HUDEP-2 (cell line): ENCODE data around the gene PHC2.

Experiments used
- DNase-seq, 76 experiments: peaks; one replicate each; lab custom pipeline; 2025; ENCODE audit not compliant: unreplicated experiment in 76 of 76; lab: John Stamatoyannopoulos, UW

The PHC2 gene

DNA sequence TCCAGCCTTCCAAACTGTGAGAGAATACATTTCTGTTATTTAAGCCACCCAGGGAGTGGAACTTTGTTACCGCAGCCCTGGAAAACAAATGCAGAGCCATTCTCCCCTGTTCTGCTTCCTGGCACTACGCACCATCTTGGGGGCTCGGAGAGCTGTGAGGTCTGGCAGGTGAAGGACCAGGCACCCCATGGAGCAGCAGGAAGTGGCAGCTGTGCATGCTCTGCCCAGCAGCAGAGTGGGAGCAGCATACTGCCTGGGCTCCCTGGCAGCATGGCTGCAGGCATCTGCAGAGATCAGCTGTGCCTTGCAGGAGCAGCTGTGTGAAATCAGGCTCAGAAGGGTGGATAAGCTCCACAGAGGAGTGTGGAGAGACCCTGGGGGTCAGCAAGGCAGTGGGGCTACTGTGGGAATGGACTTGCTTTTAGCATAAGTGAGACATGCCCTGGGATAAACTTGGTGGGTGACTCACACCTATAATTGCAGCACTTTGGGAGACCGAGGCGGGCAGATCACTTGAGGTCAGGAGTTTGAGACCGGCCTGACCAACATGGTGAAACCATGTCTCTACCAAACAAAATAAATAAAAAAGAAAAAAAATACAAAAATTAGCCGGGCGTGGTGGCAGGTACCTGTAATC lies 23.9 kb upstream of the PHC2 start:
- no peak for DNase-seq

DNA sequence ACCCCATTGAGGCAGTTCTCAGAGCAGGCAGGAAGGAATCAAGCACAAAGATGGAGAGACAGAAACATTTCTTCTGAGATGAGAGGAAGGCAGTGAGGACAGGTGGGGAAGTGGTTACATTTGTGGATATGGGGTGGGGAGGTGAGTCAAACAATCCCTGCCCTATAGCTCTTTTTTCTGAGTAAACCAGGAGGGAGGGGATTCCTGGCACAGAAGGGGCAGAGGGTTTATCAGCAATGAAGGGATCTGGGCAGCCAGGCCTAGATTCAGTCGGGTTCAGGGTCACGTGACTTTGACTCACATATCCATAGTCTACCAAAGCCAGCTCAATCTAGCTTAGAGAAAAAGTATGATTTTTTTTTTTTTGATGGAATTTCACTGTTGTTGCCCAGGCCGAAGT lies 15.7 kb upstream of the PHC2 start:
- no peak for DNase-seq

DNA sequence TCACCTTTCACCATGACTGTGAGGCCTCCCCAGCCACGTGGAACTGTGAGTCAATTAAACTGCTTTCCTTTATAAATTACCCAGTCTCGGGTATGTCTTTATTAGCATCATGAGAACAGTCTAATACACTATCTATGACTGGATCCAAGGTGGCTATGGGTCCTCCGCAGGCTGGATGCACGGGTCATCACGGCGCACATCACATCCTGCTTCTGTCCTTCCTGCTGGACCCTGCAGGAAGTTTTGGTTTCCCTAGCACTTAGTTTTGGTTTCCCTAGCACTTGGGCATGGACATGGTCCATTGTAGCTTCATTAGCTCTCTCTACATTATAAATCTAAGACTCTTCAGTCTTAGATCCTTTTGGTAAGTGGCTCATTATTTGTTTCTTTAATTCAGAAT lies 14.2 kb upstream of the PHC2 start:
- no peak for DNase-seq

DNA sequence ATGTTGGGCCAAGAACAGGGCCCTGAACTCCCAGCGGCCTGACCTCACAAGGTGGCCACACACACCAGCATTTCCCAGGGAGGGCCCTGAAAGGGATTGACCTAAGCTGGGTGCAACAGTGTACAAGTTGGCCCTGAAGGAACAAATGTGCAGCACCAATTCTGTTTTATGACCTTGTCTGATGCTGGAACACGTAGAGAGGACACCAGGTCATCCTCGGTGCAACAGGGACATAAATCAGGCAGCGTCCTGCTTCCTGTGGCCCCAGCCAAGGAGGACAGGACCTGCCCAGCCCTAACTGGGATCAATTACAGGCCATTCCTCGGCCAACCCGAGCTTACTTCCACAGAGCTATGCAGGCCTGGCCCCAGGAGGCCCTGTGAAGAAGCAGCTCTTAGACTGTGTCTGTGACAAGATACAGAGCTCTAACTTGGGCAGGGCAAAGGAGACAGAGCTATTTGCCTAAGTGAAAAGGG lies 12.8 kb upstream of the PHC2 start:
- DNase-seq, result no peak

DNA sequence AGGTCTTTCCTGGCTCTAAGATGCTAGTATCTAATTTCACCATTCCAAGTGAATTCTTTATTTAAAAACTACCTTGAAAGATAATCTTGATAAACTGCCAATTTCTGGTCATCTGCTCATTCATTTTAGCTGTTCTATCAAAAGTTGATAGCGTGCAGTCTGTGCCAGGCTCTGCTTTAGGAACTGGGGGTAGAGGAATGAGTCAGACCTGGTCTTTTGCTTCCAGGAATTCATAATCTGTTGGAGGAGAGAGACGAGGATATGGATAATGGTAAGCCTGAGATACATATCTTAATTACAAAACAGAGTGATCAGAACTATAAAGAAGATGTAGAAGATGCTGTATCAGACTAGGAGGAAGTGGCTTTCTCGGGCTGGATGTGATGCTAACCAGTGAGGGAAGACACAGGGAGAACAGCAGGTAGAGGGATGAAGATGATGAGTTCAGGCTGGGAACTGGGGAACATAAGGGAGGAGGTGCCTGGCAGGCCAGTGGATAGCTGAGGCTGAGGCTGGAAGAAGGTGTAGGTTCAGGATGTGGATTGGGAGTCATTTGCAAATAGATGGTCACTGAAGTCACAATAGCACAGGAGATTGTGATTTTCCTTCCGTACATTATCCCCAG lies 12.3 kb upstream of the PHC2 start:
- no peak for DNase-seq

DNA sequence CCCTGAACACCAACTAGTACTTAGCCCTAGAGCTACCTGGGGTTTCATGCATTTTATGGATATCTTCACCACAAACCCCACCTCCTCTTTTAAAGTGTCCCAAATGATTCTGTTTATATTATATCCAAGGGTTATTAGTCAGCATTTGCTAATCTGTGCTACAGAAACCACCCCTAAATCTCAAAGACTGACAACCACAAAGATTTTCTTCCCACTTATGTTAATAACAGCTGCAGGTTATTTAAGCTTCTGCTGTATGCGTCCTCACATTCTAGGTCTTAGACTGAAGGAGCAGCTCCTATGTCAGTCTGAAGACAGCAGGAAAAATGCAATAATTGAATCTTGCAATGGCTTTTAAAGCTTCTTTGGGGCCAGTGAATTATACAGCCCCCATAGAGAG lies 11.2 kb upstream of the PHC2 start:
- DNase-seq, result no peak

DNA sequence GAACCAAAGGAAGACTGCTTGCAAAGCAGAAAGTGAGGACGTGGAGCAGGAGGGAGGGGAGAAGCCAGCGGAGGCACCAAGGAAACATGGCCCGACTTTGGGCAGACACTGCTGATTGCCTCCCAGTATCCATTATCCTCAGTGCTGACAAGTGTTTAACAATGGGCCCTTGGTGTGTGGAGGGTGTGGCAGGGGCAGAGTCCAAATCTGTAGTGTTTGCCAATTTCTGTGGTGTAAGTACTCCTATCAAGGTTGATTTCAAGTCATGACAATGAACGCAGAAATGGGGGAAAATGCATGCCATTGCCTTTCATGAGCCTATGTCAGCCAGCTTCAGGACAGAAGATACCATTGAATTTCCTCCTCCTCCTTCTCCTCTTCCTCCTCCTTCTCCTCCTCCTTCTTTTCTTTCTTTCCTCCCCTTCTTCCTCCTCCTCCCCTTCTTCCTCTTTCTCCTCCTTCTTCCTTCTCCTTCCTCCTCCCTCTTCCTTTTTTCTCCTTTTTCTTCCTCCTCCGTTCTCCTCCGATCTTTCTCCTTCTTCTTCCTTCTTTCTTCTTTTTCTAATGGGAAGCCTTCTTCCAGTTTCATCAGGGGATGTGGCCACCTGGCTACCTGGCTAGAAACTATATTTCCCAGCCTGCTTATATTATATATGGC lies 10.3 kb upstream of the PHC2 start:
- no peak for DNase-seq

DNA sequence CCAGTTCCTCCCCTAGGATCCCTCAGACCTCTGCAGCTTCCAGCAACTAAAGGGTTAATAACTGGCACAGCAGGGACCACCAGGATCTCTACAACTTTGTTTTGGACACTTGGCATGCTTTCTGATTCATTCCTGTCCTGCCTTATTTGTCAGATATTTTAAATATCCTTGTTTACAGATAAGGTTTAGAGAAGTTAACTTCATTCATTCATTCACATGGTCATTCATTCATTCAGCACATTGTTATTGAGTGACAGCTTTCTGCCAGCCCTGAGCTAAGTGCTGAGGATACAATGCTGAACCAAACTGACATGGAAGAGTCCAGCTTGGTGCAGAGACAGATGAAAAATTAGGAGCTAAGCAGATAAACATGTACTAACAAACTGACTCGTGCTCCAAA lies 8.8 kb upstream of the PHC2 start:
- no peak for DNase-seq

DNA sequence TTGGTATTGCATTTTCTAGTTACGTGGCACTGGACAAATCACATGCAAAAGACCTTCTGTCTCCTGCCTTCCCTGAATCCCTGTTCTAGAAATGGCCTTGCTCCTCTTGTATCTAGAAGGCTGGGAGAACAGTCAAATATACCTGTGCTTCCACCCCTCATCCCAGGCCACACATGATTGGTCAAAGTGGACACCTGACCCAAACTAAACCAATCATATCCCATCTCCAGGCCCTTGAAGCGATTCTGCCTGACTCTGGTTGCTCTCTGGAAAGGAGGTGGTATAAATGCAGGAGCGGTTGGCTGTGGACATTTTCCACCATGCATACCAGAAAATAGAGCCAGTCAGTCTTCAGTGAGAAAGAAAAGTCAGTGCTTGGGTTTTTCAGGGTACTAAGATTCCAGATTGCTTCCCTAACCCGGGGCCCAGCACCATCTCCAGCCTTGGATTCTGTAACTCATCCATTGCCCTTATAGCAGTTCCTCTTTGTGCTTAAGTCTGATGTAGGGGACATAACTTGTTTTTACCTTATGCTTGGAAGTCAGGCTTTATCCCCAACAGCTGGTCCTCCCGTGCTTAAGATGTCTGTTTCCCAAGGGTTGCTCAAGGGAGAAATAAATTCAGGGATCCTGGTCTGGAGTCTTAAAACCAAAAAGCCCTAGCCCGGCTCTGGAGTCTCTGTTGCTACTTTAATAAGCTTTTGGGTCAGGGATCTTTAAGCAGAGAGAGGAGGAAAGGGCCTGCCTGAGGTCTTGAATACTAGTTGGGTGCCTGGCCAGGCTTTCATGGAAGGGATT lies 7.7 kb upstream of the PHC2 start:
- DNase-seq, result no peak

DNA sequence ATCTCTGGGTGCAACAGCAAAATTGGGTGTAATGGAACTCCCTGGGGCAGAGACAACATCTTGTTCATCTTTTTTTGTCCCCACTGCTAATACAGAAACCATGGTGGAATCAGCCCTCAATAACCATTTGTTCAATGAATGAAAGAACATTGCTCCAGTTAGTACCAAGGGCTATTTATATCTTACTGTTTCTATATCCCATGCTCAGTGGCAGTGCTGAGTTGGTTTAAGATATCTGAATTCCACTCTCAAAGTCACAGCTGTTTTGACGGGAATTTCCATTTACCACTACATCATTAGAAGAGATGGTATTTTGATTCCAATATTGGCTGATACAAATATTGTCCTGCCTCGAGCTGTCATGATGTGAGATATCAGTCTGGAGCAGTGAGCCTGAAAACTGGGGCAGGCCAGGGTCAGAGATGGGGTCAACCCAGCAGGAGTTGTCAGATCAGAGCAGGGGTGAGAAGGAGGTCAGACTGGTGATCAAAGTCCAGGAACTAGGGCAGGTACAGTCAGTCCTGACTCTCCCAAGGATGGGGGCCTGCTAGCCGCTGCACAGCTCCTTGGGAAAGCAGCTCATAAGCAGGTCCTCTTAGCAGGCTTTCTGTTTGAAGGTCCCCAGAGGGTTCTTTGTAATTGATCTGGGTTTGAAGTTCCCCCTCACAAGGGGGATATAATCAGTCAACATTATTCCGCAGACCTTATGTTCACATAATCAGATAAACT lies 5.8 kb upstream of the PHC2 start:
- DNase-seq, result no peak

DNA sequence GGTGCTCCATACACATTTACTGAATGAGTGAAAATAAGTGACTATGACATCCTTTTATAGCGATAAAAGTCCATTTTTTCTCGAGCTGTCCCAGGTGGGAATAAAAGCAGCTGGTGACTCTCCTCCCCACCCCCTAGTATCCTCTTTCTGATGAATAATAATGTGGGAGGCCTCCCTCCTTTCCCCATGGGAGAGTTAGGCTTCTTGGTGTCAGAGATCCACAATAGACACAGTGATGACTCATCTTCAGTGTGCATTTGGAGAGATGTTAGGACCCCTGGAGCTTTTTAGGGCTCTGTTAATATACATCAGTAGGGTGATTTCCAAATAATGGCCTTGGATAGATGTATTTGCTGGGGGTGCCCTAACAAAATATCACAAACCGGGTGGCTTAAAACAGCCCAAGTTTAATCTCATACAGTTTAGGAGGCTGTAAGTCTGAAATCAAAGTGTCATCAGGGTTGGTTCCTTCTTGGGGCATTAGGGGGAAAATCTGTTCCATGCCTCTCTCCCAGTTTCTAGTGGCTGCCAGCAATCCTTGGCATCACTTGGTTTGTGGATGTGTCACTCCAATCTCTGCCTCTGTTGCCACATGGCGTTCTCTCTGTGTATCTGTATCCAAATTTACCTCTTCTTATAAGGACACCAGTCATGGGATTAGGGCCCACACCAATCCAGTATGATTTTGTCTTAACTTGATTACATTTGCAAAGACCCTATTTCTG lies 4.4 kb upstream of the PHC2 start:
- DNase-seq, result no peak

DNA sequence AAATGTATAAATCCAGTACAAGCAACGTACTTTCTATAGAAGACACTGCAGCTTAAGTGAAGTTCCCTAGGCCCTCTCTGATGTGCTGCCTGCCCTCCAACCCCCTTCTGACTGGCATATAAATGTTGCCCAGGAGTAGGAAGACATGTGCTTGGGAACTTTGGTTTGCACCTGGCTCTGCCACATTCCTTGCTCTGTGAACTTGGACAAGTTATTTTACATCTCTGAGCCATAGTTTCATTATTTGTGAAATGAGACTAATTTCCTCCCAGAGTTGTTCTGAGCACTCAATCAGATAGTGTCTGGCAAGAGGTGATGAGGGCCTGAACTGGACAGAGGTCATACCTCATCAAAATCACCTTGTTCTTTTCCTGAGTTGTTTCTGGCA lies 3.5 kb upstream of the PHC2 start:
- no peak for DNase-seq

DNA sequence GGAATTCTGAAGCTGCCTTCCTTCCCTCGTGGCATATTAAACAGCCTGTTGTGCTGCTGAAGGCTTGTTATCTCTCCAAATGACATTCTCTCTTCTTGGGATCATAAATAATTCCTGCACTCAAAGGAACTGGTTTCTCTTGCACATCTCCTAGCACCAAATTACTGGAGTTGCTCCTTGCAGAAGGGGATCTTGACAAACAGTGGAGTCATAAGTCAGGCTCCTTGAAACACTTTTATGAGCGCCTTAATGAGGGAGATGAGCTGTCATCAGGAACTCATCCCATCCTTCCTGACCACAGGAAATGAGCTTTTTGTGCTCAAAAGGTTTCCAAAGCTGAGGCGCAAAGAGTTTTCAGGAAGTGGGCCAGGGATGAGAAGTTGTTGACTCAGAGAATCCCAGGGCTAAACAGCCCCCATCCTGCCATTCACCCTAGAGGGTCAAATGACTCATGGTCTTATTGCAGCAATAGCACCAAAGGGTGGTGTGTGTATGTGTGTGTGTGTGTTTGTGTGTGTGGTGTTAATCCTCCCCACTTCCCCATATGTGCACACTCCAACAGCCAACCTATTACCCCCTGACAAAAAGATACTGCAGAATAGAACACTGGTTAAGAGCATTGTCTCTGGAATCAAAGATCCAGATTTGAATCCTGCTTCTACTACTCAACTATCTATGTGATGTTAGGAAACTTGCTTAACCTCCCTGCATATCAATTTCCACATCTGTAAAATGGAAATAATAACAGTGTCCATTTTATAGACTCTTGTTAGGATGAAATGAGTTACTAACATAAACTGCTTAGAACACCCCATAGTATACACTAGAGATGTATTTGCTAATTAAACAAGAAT lies 2.8 kb upstream of the PHC2 start:
- DNase-seq, result no peak

DNA sequence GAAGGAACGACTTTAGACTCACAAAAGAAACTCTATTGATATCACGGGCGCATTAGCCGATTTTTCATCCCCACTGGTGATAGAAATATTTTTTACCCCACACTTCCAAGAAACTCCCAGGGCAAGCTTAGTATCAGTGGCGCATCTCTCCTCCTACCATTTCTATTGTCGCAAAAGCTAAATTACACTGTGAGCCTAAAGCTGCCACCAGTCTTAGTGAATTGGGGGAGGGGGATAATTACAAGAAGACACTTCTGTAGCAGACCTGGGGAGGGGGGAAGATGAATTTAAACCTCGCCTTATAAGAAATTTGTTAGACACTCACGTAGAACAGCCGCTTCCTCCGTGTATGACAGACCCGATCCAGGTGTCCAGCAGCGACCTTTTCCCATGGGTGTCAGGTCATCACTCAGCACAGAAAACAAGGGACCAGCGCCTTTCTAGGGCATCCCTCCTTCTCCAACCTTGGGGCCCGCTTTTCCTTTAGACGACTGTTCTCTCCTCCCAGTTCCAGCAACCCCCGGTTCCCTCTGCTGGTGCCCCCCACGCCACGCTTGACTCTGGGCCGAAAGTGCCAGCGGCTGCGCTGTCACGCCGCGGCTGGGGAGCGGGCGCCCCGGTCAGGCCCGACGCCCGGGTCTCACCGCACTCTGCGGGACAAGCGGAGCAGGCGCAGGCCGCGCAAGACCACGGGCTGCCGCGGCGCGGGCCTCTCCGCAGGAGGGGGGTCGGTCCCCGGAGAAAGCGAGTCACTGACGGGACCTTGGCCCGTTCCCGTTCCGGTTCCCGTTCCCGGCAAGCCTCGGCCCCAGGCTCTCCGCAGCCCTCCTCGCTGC lies 821 bp downstream of the PHC2 start:
- no peak for DNase-seq

DNA sequence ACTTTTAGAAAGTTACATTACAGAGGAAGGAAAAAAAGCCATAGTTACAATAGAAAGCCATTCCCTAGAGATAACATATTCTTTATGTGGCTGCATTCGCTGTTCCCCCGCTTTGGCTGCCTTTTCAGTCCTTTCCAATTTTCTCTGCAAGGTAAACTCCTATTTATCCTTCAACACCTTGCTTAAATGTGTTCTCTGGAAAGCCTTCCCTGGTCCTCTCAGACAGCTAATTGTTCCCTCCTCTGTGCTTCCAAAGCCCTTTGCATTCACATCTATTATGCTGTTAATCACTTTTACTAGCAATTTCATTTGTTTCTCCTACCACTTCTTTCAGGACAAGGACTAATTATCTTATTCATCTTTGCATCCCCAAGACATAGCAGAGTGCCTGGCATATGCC lies 1.6 kb downstream of the PHC2 start:
- no peak for DNase-seq

DNA sequence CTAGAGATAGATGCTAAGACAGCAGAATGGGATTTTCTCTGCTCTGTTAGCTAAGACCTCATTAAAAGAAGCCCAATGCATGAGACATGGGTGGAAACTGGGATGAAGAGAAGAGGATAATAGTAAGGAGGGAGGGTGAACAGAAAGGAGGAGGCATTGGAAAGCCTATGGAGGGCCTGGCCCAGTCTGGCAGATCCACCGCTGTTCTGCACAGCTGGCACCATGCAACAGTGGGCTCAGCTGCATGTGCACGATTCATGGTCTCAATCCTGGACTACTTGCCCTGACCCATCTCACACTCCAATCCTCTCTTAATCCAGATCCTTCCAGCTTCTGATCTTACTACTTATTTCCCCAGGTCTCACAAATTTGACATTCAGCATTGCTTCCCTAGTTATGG lies 2.2 kb downstream of the PHC2 start:
- no peak for DNase-seq

DNA sequence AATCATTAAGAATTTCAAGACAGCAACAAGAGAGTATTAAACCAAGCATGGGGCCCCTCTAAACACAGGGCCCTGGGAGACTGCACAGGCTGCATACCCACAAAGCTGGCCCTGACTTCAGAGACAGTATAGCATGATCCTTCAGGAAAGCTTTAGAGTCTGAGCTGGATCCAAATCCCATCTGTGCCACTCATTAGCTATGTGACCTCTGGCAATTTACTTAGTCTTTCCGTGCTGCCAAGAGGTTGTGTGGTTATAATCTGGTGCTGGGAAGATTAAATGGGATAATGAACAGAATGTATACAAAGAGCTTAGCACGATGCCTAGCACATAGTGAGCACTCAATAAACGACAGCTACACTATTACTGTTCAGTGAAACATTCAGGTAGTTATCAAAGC lies 4.0 kb downstream of the PHC2 start:
- no peak for DNase-seq

DNA sequence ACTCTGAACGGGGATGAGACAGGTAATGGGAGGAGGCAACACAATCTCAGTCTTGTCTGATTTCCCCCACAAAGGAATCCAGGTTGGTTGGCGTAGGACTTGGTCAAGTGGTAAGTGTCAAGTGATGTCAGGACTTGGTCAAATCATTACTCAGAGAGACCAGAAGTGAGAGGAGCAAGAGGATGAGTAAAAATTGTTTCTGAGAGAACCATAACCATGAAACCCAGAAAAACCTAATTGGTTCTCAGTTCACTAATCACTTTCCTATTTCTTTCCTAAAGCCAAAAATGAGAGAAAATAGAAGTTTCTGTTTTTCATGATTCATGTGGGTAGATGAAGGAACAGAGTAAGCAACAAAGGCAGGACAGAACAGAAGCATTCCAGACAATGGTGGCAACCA lies 5.0 kb downstream of the PHC2 start:
- DNase-seq, result no peak
